Neural progenitor cell (in vitro differentiated cells): ENCODE data around the gene DCLRE1A. TPM values are rescaled to one million over a fixed set of nuclear protein-coding genes. Genes with fewer than 3 reads are reported as not detected.

Experiments used
- DNase-seq: peaks from one replicate; pipeline ENCODE4 v3.0.0-alpha.2; 2016; ENCODE audit warnings: low spot score
- H2AFZ ChIP-seq: fragments of 200-600 bp; sonication (generic); replicated peaks from 2 replicates; pipeline ENCODE4 v1.6.1; 2016; ENCODE audit warnings: antibody characterized with exemption
- H3F3A ChIP-seq: fragments of 200-600 bp; sonication (generic); 2 replicates; pipeline ENCODE4 v1.6.1; 2016; ENCODE audit warnings: antibody characterized with exemption, low read depth
- H3K27ac ChIP-seq: fragments of 200-600 bp; sonication (generic); 2 replicates; pipeline ENCODE4 v1.5.1; 2016; ENCODE audit warnings: mild to moderate bottlenecking
- H3K27me3 ChIP-seq: fragments of 200-600 bp; sonication (generic); 2 replicates; pipeline ENCODE4 v1.6.1; 2016; ENCODE audit warnings: mild to moderate bottlenecking, moderate library complexity
- H3K36me3 ChIP-seq: fragments of 200-600 bp; sonication (generic); 2 replicates; pipeline ENCODE4 v1.5.1; 2016
- H3K4me1 ChIP-seq: fragments of 200-600 bp; sonication (generic); 2 replicates; pipeline ENCODE4 v1.6.1; 2016; ENCODE audit warnings: mixed run types
- H3K4me2 ChIP-seq: fragments of 200-600 bp; sonication (generic); 2 replicates; pipeline ENCODE4 v1.6.1; 2016
- H3K4me3 ChIP-seq: fragments of 200-600 bp; sonication (generic); 2 replicates; pipeline ENCODE4 v1.5.1; 2016
- H3K79me2 ChIP-seq: fragments of 200-600 bp; sonication (generic); 2 replicates; pipeline ENCODE4 v1.6.1; 2016; ENCODE audit warnings: low read depth
- H3K9ac ChIP-seq: fragments of 200-600 bp; sonication (generic); 2 replicates; pipeline ENCODE4 v1.6.1; 2016
- H3K9me3 ChIP-seq: fragments of 200-600 bp; sonication (generic); 2 replicates; pipeline ENCODE4 v1.5.1; 2016; ENCODE audit warnings: low read depth
- H4K20me1 ChIP-seq: fragments of 200-600 bp; sonication (generic); 2 replicates; pipeline ENCODE4 v1.6.1; 2016; ENCODE audit warnings: low read depth
- H3K27ac Mint-ChIP-seq: 3 replicates; pipeline ENCODE4 v1.8.0; 2021; ENCODE audit warnings: mixed read lengths
- H3K27me3 Mint-ChIP-seq: 2 replicates; pipeline ENCODE4 v1.8.0; 2022; ENCODE audit warnings: low read depth, mild to moderate bottlenecking, inconsistent platforms, moderate library complexity, mixed read lengths; ENCODE audit not compliant: insufficient read depth
- H3K36me3 Mint-ChIP-seq: 3 replicates; pipeline ENCODE4 v1.8.0; 2021; ENCODE audit warnings: mixed read lengths
- H3K4me1 Mint-ChIP-seq: 3 replicates; pipeline ENCODE4 v1.8.0; 2021; ENCODE audit warnings: mixed read lengths
- H3K4me3 Mint-ChIP-seq: 3 replicates; pipeline ENCODE4 v1.8.0; 2021; ENCODE audit warnings: mild to moderate bottlenecking, moderate library complexity, mixed read lengths
- H3K9me3 Mint-ChIP-seq: 3 replicates; pipeline ENCODE4 v1.8.0; 2020; ENCODE audit warnings: mixed read lengths
- CTCF ChIP-seq: fragments of 200-600 bp; sonication (generic); IDR thresholded peaks from 2 replicates; pipeline ENCODE4 v1.5.1; 2017; ENCODE audit warnings: antibody characterized with exemption, mild to moderate bottlenecking
- EZH2 ChIP-seq: fragments of 200-600 bp; sonication (generic); IDR thresholded peaks from 2 replicates; pipeline ENCODE4 v1.6.1; 2017; ENCODE audit warnings: antibody characterized with exemption, mild to moderate bottlenecking, moderate library complexity
- EZH2phosphoT487 ChIP-seq: fragments of 200-600 bp; sonication (generic); IDR thresholded peaks from 2 replicates; pipeline ENCODE4 v1.6.1; 2017; ENCODE audit warnings: antibody characterized with exemption
- total RNA-seq: library from RNA; depleted of rRNA; stranded (reverse); fragments of >200 nt; gene quantifications from 2 replicates; pipeline ENCODE4 v1.2.3, GENCODE V29; 2015; ENCODE audit warnings: low replicate concordance

The DCLRE1A gene
- total RNA-seq, 1 donor from 2014 or later: 35.9 TPM

- Histone ChIP-seq H3K27ac (no peak overlapping the region), H3K36me3 (peaks cover 6% of the 10 kb centered on the region), H3K9me3 (no peaks in the 10 kb centered on the region), H3K27me3 (no peaks in the 10 kb centered on the region), H3K4me1 (no peaks in the 10 kb centered on the region), H2AFZ (no peak overlapping the region), H3K79me2 (no peaks in the 10 kb centered on the region), H3F3A (no peaks in the 10 kb centered on the region), H3K4me2 (no peak overlapping the region), H3K9ac (no peak overlapping the region), H3K4me3 (no peak overlapping the region), H4K20me1 (peaks cover 5% of the 10 kb centered on the region)
- H3K27me3 Mint-ChIP-seq: no peaks in the 10 kb centered on the region
- no peak overlapping the region for H3K4me3 Mint-ChIP-seq
- TF ChIP-seq EZH2phosphoT487: no peak
- H3K4me1 Mint-ChIP-seq: no peaks in the 10 kb centered on the region
- peaks cover 27% of the 10 kb centered on the region for H3K36me3 Mint-ChIP-seq
- no peak overlapping the region for H3K27ac Mint-ChIP-seq
- DNase-seq: no peak
- H3K9me3 Mint-ChIP-seq: no peaks in the 10 kb centered on the region
Measured at GRCh38 chr10:113895018-113895417, 41.1 kb upstream of the DCLRE1A start.

- no peak overlapping the region for H3K4me3 ChIP-seq
Measured at GRCh38 chr10:113894581-113894980, 40.7 kb upstream of the DCLRE1A start.

GRCh38 chr10:113893570-113893969 lies 39.7 kb upstream of the DCLRE1A start:
- Mint-ChIP-seq H3K4me1 (no peaks in the 10 kb centered on the region), H3K4me3 (no peak overlapping the region), H3K27ac (no peak overlapping the region), H3K36me3 (peaks cover 33% of the 10 kb centered on the region), H3K27me3 (no peaks in the 10 kb centered on the region), H3K9me3 (no peaks in the 10 kb centered on the region)
- DNase-seq: no peak
- Histone ChIP-seq H3K4me2 (no peak overlapping the region), H3K4me1 (no peaks in the 10 kb centered on the region), H4K20me1 (peaks cover 5% of the 10 kb centered on the region), H3K9me3 (no peaks in the 10 kb centered on the region), H3K9ac (no peak overlapping the region), H3K27ac (no peak overlapping the region), H3K79me2 (no peaks in the 10 kb centered on the region), H3K27me3 (no peaks in the 10 kb centered on the region), H3F3A (no peaks in the 10 kb centered on the region), H3K4me3 (no peak overlapping the region), H3K36me3 (peaks cover 11% of the 10 kb centered on the region), H2AFZ (no peak overlapping the region)
- TF ChIP-seq CTCF: no peak
- no peak for TF ChIP-seq EZH2
- no peak for TF ChIP-seq EZH2phosphoT487

More at GRCh38 chr10:113894581-113894980, 40.7 kb upstream of the DCLRE1A start:
- TF ChIP-seq CTCF: no peak
- no peak for TF ChIP-seq EZH2phosphoT487
- no peak for TF ChIP-seq EZH2
- H3K27ac Mint-ChIP-seq: no peak overlapping the region
- Histone ChIP-seq H3K9me3 (no peaks in the 10 kb centered on the region), H3K27ac (no peak overlapping the region), H3K9ac (no peak overlapping the region), H4K20me1 (peaks cover 5% of the 10 kb centered on the region), H3K36me3 (peaks cover 10% of the 10 kb centered on the region), H3K79me2 (no peaks in the 10 kb centered on the region), H3F3A (no peaks in the 10 kb centered on the region), H2AFZ (no peak overlapping the region), H3K27me3 (no peaks in the 10 kb centered on the region), H3K4me2 (no peak overlapping the region), H3K4me1 (no peaks in the 10 kb centered on the region)
- no peak for DNase-seq
- H3K9me3 Mint-ChIP-seq: no peaks in the 10 kb centered on the region
- H3K36me3 Mint-ChIP-seq: peaks cover 32% of the 10 kb centered on the region
- no peak overlapping the region for H3K4me3 Mint-ChIP-seq
- no peaks in the 10 kb centered on the region for H3K27me3 Mint-ChIP-seq
- H3K4me1 Mint-ChIP-seq: no peaks in the 10 kb centered on the region

GRCh38 chr10:113891476-113891875 lies 37.6 kb upstream of the DCLRE1A start:
- H3K27ac ChIP-seq: no peak overlapping the region
- H4K20me1 ChIP-seq: peaks cover 5% of the 10 kb centered on the region
- Mint-ChIP-seq H3K4me3 (no peak overlapping the region), H3K4me1 (no peaks in the 10 kb centered on the region), H3K27ac (peak overlapping the region; percentile 39), H3K27me3 (no peaks in the 10 kb centered on the region), H3K9me3 (no peaks in the 10 kb centered on the region), H3K36me3 (peaks cover 48% of the 10 kb centered on the region)
- no peak overlapping the region for H2AFZ ChIP-seq
- no peaks in the 10 kb centered on the region for H3K79me2 ChIP-seq
- H3F3A ChIP-seq: no peaks in the 10 kb centered on the region
- no peak for DNase-seq
- H3K4me1 ChIP-seq: no peaks in the 10 kb centered on the region
- H3K4me2 ChIP-seq: no peak overlapping the region
- H3K4me3 ChIP-seq: no peak overlapping the region
- H3K9me3 ChIP-seq: no peaks in the 10 kb centered on the region
- H3K36me3 ChIP-seq: peaks cover 11% of the 10 kb centered on the region
- no peaks in the 10 kb centered on the region for H3K27me3 ChIP-seq
- H3K9ac ChIP-seq: no peak overlapping the region
- TF ChIP-seq EZH2: no peak
- no peak for TF ChIP-seq EZH2phosphoT487
- no peak for TF ChIP-seq CTCF
